A549 (cell line): ENCODE data around the gene XPO4. TPM values are rescaled to one million over a fixed set of nuclear protein-coding genes. Genes with fewer than 3 reads are reported as not detected.

Experiments used
- ATAC-seq, 2 experiments: fragments of 200-7000 bp in 1 of 2; fragments of >200 bp in 1 of 2; cut with Nextera tagmentation in 1 of 2; cut with Tn5 transposase in 1 of 2; 3 replicates each; pipeline versions ENCODE4 v1.8.0 to v1.9.1; 2018 to 2020; ENCODE audit warnings: mild to moderate bottlenecking in 1 of 2, moderate library complexity in 1 of 2
- CTCF ChIA-PET: fragments of 300-600 bp; sonication (Branson Sonifier 250); formaldehyde crosslinking; extraction: SDS; loops from one replicate; lab custom pipeline; 2021; ENCODE audit warnings: antibody characterized with exemption, inconsistent platforms; lab: Yijun Ruan, JAX
- POLR2A ChIA-PET: fragments of 350-600 bp; formaldehyde crosslinking; extraction: SDS; loops from one replicate; lab custom pipeline; 2021; ENCODE audit warnings: antibody characterized with exemption, inconsistent platforms; lab: Yijun Ruan, JAX
- DNase-seq, 2 experiments: peaks; one replicate each; pipeline versions ENCODE4 v3.0.0 to v3.0.0-alpha.2; 2011 to 2016; ENCODE audit warnings: low read depth in 1 of 2, low spot score in 1 of 2
- FAIRE-seq: peaks from 2 replicates; lab custom pipeline; 2011; peaks lifted over from hg19 to GRCh38; lab: Jason Lieb, UNC
- H3K27ac ChIP-seq, 2 experiments: fragments of >200 bp; sonication (Bioruptor Twin); formaldehyde crosslinking; 3 replicates each; pipeline ENCODE4 v1.5.1; 2016 to 2017
- H3K4me1 ChIP-seq: fragments of >200 bp; sonication (Bioruptor Twin); formaldehyde crosslinking; 3 replicates; pipeline ENCODE4 v1.6.1; 2016
- H3K4me2 ChIP-seq: fragments of >200 bp; sonication (Bioruptor Twin); formaldehyde crosslinking; 3 replicates; pipeline ENCODE4 v1.6.1; 2016
- H3K4me3 ChIP-seq: fragments of >200 bp; sonication (Bioruptor Twin); formaldehyde crosslinking; 3 replicates; pipeline ENCODE4 v1.5.1; 2016
- H3K9me3 ChIP-seq: fragments of >200 bp; sonication (Bioruptor Twin); formaldehyde crosslinking; 3 replicates; pipeline ENCODE4 v1.6.1; 2016
- CHD2 ChIP-seq: fragments of 150-350 bp; IDR thresholded peaks from 2 replicates; pipeline ENCODE4 v1.6.1; 2014; ENCODE audit warnings: low read length; ENCODE audit not compliant: partially characterized antibody
- EHF ChIP-seq: fragments of 250-450 bp; sonication (Bioruptor Pico); IDR thresholded peaks from 2 replicates; pipeline ENCODE4 v1.5.0; 2020; ENCODE audit warnings: mild to moderate bottlenecking
- FOSB ChIP-seq: fragments of 250-450 bp; sonication (Bioruptor Pico); IDR thresholded peaks from 2 replicates; pipeline ENCODE4 v1.5.0; 2020; ENCODE audit warnings: mild to moderate bottlenecking, moderate library complexity
- HEYL ChIP-seq: fragments of 250-450 bp; sonication (Bioruptor Pico); IDR thresholded peaks from 2 replicates; pipeline ENCODE4 v1.8.0; 2021; ENCODE audit warnings: mild to moderate bottlenecking, moderate library complexity
- JUN ChIP-seq, 2 experiments: fragments of >200 bp; sonication (Bioruptor Twin); formaldehyde crosslinking; IDR thresholded peaks; 2 replicates in 1 of 2; 3 replicates in 1 of 2; pipeline ENCODE4 v1.6.1; 2016 to 2017
- KDM5A ChIP-seq: fragments of 200-600 bp; sonication (generic); IDR thresholded peaks from 2 replicates; pipeline ENCODE4 v1.6.1; 2016; ENCODE audit warnings: antibody characterized with exemption, mild to moderate bottlenecking
- MAFK ChIP-seq: fragments of 450-650 bp; IDR thresholded peaks from 2 replicates; pipeline ENCODE4 v1.6.1; 2014; ENCODE audit not compliant: partially characterized antibody
- MAX ChIP-seq: IDR thresholded peaks from 2 replicates; pipeline ENCODE4 v1.6.1; 2012
- NFE2L2 ChIP-seq: fragments of 150-350 bp; conservative IDR thresholded peaks from 2 replicates; pipeline ENCODE4 v1.6.1; 2014; ENCODE audit warnings: low read length
- POLR2A ChIP-seq: IDR thresholded peaks from 2 replicates; pipeline ENCODE4 v1.6.1; 2012; ENCODE audit warnings: mild to moderate bottlenecking, low read length
- POLR2AphosphoS2 ChIP-seq: conservative IDR thresholded peaks from 2 replicates; pipeline ENCODE4 v1.6.1; 2012; ENCODE audit warnings: low read length, improper control_type of control experiment, inconsistent platforms
- REST ChIP-seq: fragments of 200-600 bp; sonication (generic); IDR thresholded peaks from 2 replicates; pipeline ENCODE4 v1.6.1; 2016; ENCODE audit warnings: antibody characterized with exemption, mild to moderate bottlenecking, moderate library complexity
- RNF2 ChIP-seq: fragments of 200-600 bp; sonication (generic); IDR thresholded peaks from 2 replicates; pipeline ENCODE4 v1.6.1; 2016; ENCODE audit warnings: low read depth, mild to moderate bottlenecking, antibody characterized with exemption, moderate library complexity, borderline replicate concordance
- SMC3 ChIP-seq: fragments of >200 bp; sonication (Bioruptor Twin); formaldehyde crosslinking; IDR thresholded peaks from 3 replicates; pipeline ENCODE4 v1.6.1; 2018; ENCODE audit warnings: inconsistent platforms
- SREBF2 ChIP-seq: fragments of 450-650 bp; IDR thresholded peaks from 2 replicates; pipeline ENCODE4 v1.6.1; 2014; ENCODE audit warnings: mild to moderate bottlenecking, moderate library complexity
- USF2 ChIP-seq: fragments of 450-650 bp; IDR thresholded peaks from 2 replicates; pipeline ENCODE4 v1.6.1; 2014; ENCODE audit warnings: antibody characterized with exemption
- ZNF302 ChIP-seq: fragments of 250-450 bp; sonication (Bioruptor Pico); IDR thresholded peaks from 2 replicates; pipeline ENCODE4 v1.9.0; 2021; ENCODE audit warnings: inconsistent platforms, mild to moderate bottlenecking, moderate library complexity
- WGBS: methylation state at CpG from one replicate; pipeline ENCODE4 v1.1.6; 2017; ENCODE audit errors: missing lambda C conversion rate; 5-methylcytosine and 5-hydroxymethylcytosine counted together
- polyA plus RNA-seq, 4 experiments: library from polyadenylated mRNA; depleted of rRNA in 3 of 4; stranded (reverse); fragments of >200 nt; fragmentation: RNase III in 1 of 4; extraction: RNeasy Plus Mini Kit Qiagen cat#74134 plus additional on column Dnase treatment in 1 of 4; gene quantifications; 2 replicates in 3 of 4; 3 replicates in 1 of 4; pipeline ENCODE4 v1.2.3, GENCODE V29; 2011 to 2017

XPO4 gene
- polyA plus RNA-seq, 2 of the 4 experiments (the other 2 are of a cell fraction) = 7.3 to 16.6 TPM

GRCh38 chr13:20779405-20779804 is 123.1 kb downstream of the XPO4 start:
- DNase-seq (no peak), ATAC-seq (no peak), FAIRE-seq (no peak)
- H3K9me3 ChIP-seq = no peaks in the 10 kb centered on the region
- H3K4me2 ChIP-seq = no peak overlapping the region
- ChIA-PET POLR2A (no interaction called here), CTCF (interaction anchor here (0.5 to 1.3 kb wide), 2 partner anchors 74 to 146 kb away, joined by 3 read pairs; no protein-coding TSS in a partner anchor)
- no peaks in the 10 kb centered on the region for H3K4me1 ChIP-seq
- TF ChIP-seq REST (no peak), FOSB (CRISPR knock-in tag) (no peak), SMC3 (no peak), POLR2A (no peak), HEYL (CRISPR knock-in tag) (no peak), CHD2 (no peak), USF2 (no peak), MAFK (no peak), KDM5A (no peak), JUN (IDR thresholded peaks at IDR 0.05) (no peak), MAX (no peak), ZNF302 (CRISPR knock-in tag) (no peak), POLR2AphosphoS2 (no peak), RNF2 (no peak), EHF (CRISPR knock-in tag) (no peak)
- TF ChIP-seq, all 56 proteins: peak for 0
- WGBS = 93% methylated on average over 7 of the region's 7 CpGs
- Histone ChIP-seq H3K4me3 (no peak overlapping the region), H3K27ac (no peak overlapping the region)

GRCh38 chr13:20778311-20778710 is 124.2 kb downstream of the XPO4 start:
- DNase-seq (no peak), ATAC-seq (no peak), FAIRE-seq (no peak)
- H3K4me1 ChIP-seq = no peaks in the 10 kb centered on the region
- H3K27ac ChIP-seq = no peak overlapping the region
- POLR2A ChIA-PET = no interaction called here
- no peak for TF ChIP-seq MAX
- peak; percentile 50 for TF ChIP-seq NFE2L2
- no peaks in the 10 kb centered on the region for H3K9me3 ChIP-seq
- H3K4me2 ChIP-seq = no peak overlapping the region
- CTCF ChIA-PET = interaction anchor here (1.0 to 1.5 kb wide), 2 partner anchors 13 to 50 kb away, joined by 3 read pairs; no protein-coding TSS in a partner anchor
- WGBS = 94% methylated on average over 1 of the region's 1 CpG
- H3K4me3 ChIP-seq = no peak overlapping the region

- TF ChIP-seq SREBF2 (no peak), MAFK (peak; percentile 46)
- Histone ChIP-seq H3K4me2 (no peak overlapping the region), H3K4me3 (no peak overlapping the region), H3K4me1 (no peaks in the 10 kb centered on the region), H3K9me3 (no peaks in the 10 kb centered on the region), H3K27ac (no peak overlapping the region)
- ATAC-seq (no peak), DNase-seq (no peak), FAIRE-seq (no peak)
- WGBS = 87% methylated on average over 1 of the region's 1 CpG
- POLR2A ChIA-PET = no interaction called here
- CTCF ChIA-PET = interaction anchor here (0.5 kb wide), 1 partner anchor 223 kb away, joined by 3 read pairs; no protein-coding TSS in a partner anchor
Measured at GRCh38 chr13:20776751-20777150, 125.8 kb downstream of the XPO4 start.
